Measurements from ENCODE around the gene SHPK.
"Not testable (repeated sequence)": the region's sequence is repeated elsewhere in the genome, so short reads cannot be mapped to it uniquely, and the experiment has no call there.

Gene SHPK

DNA sequence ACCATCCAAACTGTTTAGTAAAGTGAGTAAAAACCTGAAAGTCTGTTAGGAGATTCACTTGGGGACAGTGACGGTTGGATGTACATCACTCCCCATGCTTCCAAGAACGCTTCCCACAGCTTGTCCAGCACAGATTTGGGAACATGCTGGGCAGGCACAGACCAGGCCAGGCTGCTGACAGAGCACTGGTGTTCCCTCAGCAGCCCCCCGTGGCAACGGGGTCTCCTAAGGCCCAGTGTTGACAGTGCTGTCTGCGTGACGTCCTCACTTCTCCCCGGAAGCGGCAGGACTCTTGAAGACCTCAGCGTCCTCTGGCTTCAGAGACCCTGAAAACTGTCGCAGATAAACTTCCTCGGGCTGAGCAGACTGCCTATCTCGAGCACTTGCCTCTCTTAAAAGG is 69.5 kb downstream of the SHPK start:
- Histone ChIP-seq H3K36me3 (ENCODE audit: control insufficient read depth in 2 of 2, insufficient read depth in 2 of 2, low read length in 2 of 2) (peaks cover 0 to 15% of the 10 kb centered on the region in 2 donors), H3K27me3 (ENCODE audit: control insufficient read depth in 1 of 2, insufficient read depth in 2 of 2, low read length in 2 of 2) (no peaks in the 10 kb centered on the region), H3K9me3 (ENCODE audit: control insufficient read depth in 2 of 2, low read length in 2 of 2) (no peaks in the 10 kb centered on the region), H3K9ac (ENCODE audit: low read length in 2 of 2) (no peak overlapping the region), H3K4me3 (ENCODE audit: low read length in 2 of 2) (no peak overlapping the region), H3K27ac (ENCODE audit: low read length) (no peak overlapping the region), H3K4me1 (ENCODE audit: control insufficient read depth, insufficient read depth, low read length) (no peaks in the 10 kb centered on the region)

DNA sequence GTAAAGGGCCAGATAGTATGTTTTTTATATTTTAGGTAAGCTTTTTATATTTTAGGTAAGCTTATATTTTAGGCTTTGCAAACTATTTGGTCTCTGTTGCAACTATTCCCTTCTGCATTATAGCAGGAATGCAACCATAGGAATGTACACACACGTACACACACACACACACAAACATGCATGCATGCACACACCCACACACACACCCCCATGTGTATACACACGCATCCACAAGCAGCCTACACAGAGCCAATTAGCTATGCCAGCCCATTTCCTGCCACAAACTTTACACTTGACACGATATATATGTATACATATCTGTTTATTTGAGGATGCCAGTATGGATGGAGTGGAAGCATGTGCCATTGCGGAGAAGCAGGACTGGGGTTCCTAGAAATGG is 70.9 kb downstream of the SHPK start:
- H3K9me3 ChIP-seq (ENCODE audit: control insufficient read depth in 2 of 2, low read length in 2 of 2), result no peaks in the 10 kb centered on the region
- no peak overlapping the region for H3K9ac ChIP-seq (ENCODE audit: low read length in 2 of 2)
- H3K36me3 ChIP-seq (ENCODE audit: control insufficient read depth in 2 of 2, insufficient read depth in 2 of 2, low read length in 2 of 2), result peaks cover 0 to 8% of the 10 kb centered on the region in 2 donors
- H3K4me1 ChIP-seq (ENCODE audit: control insufficient read depth, insufficient read depth, low read length), result no peaks in the 10 kb centered on the region
- H3K27me3 ChIP-seq (ENCODE audit: control insufficient read depth in 1 of 2, insufficient read depth in 2 of 2, low read length in 2 of 2), result no peaks in the 10 kb centered on the region
- no peak overlapping the region for H3K27ac ChIP-seq (ENCODE audit: low read length)
- no peak overlapping the region for H3K4me3 ChIP-seq (ENCODE audit: low read length in 2 of 2)

DNA sequence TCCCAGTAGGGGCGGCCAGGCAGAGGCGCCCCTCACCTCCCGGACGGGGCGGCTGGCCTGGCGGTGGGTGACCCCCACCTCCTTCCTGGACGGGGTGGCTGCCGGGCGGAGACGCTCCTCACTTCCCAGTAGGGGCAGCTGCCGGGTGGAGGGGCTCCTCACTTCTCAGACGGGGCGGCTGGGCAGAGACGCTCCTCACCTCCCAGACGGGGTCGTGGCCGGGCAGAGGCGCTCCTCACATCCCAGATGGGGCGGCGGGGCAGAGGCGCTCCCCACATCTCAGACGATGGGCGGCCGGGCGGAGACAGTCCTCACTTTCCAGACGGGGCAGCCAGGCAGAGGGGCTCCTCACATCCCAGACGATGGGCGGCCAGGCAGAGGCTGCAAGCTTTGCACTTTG is 71.8 kb downstream of the SHPK start:
- H3K4me1 ChIP-seq (ENCODE audit: control insufficient read depth, insufficient read depth, low read length); H3K27me3 ChIP-seq (ENCODE audit: control insufficient read depth in 1 of 2, insufficient read depth in 2 of 2, low read length in 2 of 2); H3K36me3 ChIP-seq (ENCODE audit: control insufficient read depth in 2 of 2, insufficient read depth in 2 of 2, low read length in 2 of 2); H3K9ac ChIP-seq (ENCODE audit: low read length in 2 of 2); H3K9me3 ChIP-seq (ENCODE audit: control insufficient read depth in 2 of 2, low read length in 2 of 2); H3K4me3 ChIP-seq (ENCODE audit: low read length in 2 of 2); H3K27ac ChIP-seq (ENCODE audit: low read length): not testable (repeated sequence)

- no peaks in the 10 kb centered on the region for H3K4me1 ChIP-seq (ENCODE audit: control insufficient read depth, insufficient read depth, low read length)
- H3K27me3 ChIP-seq (ENCODE audit: control insufficient read depth in 1 of 2, insufficient read depth in 2 of 2, low read length in 2 of 2), result peaks cover under 1 to 9% of the 10 kb centered on the region in 2 donors
- H3K4me3 ChIP-seq (ENCODE audit: low read length in 2 of 2), result no peak overlapping the region
- H3K9ac ChIP-seq (ENCODE audit: low read length in 2 of 2), result no peak overlapping the region
- H3K9me3 ChIP-seq (ENCODE audit: control insufficient read depth in 2 of 2, low read length in 2 of 2), result no peaks in the 10 kb centered on the region
- no peaks in the 10 kb centered on the region for H3K36me3 ChIP-seq (ENCODE audit: control insufficient read depth in 2 of 2, insufficient read depth in 2 of 2, low read length in 2 of 2)
- no peak overlapping the region for H3K27ac ChIP-seq (ENCODE audit: low read length)
Measured at GRCh38 chr17:3559270-3559645, 76.8 kb downstream of the SHPK start.

GRCh38 chr17:3558603-3559269 is 77.3 kb downstream of the SHPK start:
- Histone ChIP-seq H3K27ac (ENCODE audit: low read length) (no peak overlapping the region), H3K9ac (ENCODE audit: low read length in 2 of 2) (no peak overlapping the region), H3K9me3 (ENCODE audit: control insufficient read depth in 2 of 2, low read length in 2 of 2) (no peaks in the 10 kb centered on the region), H3K36me3 (ENCODE audit: control insufficient read depth in 2 of 2, insufficient read depth in 2 of 2, low read length in 2 of 2) (no peaks in the 10 kb centered on the region), H3K4me1 (ENCODE audit: control insufficient read depth, insufficient read depth, low read length) (no peaks in the 10 kb centered on the region), H3K27me3 (ENCODE audit: control insufficient read depth in 1 of 2, insufficient read depth in 2 of 2, low read length in 2 of 2) (peaks cover 5 to 13% of the 10 kb centered on the region in 2 donors), H3K4me3 (ENCODE audit: low read length in 2 of 2) (no peak overlapping the region)

All from stomach smooth muscle (tissue), 2 donors.